Non-pigmented ciliary epithelial cell (primary cell): ENCODE results near the gene CEP72.
"Not testable (repeated sequence)": the region's sequence is repeated elsewhere in the genome, so short reads cannot be mapped to it uniquely, and the experiment has no call there.

Experiments used
- DNase-seq: peaks from one replicate; pipeline ENCODE4 v3.0.0-alpha.2; 2010; ENCODE audit warnings: low read depth

CEP72 gene

GRCh38 chr5:581266-581665, 30.9 kb upstream of the CEP72 start:
- DNase-seq = no peak

GRCh38 chr5:581941-582340, 30.2 kb upstream of the CEP72 start:
- no peak for DNase-seq

GRCh38 chr5:582445-582844, 29.7 kb upstream of the CEP72 start:
- not testable (repeated sequence) for DNase-seq

- no peak for DNase-seq
These were observed 29.1 kb upstream of the CEP72 start for GRCh38 chr5:582936-583635.

GRCh38 chr5:583645-584044, 28.5 kb upstream of the CEP72 start:
- DNase-seq = no peak

- no peak for DNase-seq
These were observed 27.9 kb upstream of the CEP72 start for GRCh38 chr5:584216-584615.

- no peak for DNase-seq
These were observed 27.3 kb upstream of the CEP72 start for GRCh38 chr5:584846-585245.

- DNase-seq = no peak
These were observed 26.6 kb upstream of the CEP72 start for GRCh38 chr5:585556-585955.

GRCh38 chr5:585962-586628, 26.0 kb upstream of the CEP72 start:
- DNase-seq = no peak

GRCh38 chr5:586751-587285, 25.3 kb upstream of the CEP72 start:
- no peak for DNase-seq

- no peak for DNase-seq
These were observed 24.7 kb upstream of the CEP72 start for GRCh38 chr5:587403-587802.

- DNase-seq = no peak
These were observed 23.6 kb upstream of the CEP72 start for GRCh38 chr5:588406-588995.

- no peak for DNase-seq
These were observed 23.0 kb upstream of the CEP72 start for GRCh38 chr5:589173-589572.

GRCh38 chr5:589588-589987, 22.6 kb upstream of the CEP72 start:
- no peak for DNase-seq

- DNase-seq = no peak
These were observed 21.8 kb upstream of the CEP72 start for GRCh38 chr5:590346-590745.

GRCh38 chr5:591746-592145, 20.4 kb upstream of the CEP72 start:
- DNase-seq = no peak

- no peak for DNase-seq
These were observed 20.0 kb upstream of the CEP72 start for GRCh38 chr5:592158-592557.

- DNase-seq = no peak
These were observed 18.6 kb upstream of the CEP72 start for GRCh38 chr5:593511-593910.

- no peak for DNase-seq
These were observed 17.8 kb upstream of the CEP72 start for GRCh38 chr5:594226-594860.

- DNase-seq = no peak
These were observed 16.8 kb upstream of the CEP72 start for GRCh38 chr5:595285-595875.

GRCh38 chr5:597871-598563, 14.1 kb upstream of the CEP72 start:
- no peak for DNase-seq

- no peak for DNase-seq
These were observed 13.6 kb upstream of the CEP72 start for GRCh38 chr5:598564-598890.
